Fibroblast of the aortic adventitia (primary cell): ENCODE measurements around the gene PLEKHF1. TPM values are rescaled to one million over a fixed set of nuclear protein-coding genes. Genes with fewer than 3 reads are reported as not detected.
A peak's percentile ranks its signal among the peaks of the same experiment; 100 is the strongest.

Source experiments
- DNase-seq: peaks from one replicate; pipeline ENCODE4 v3.0.0-alpha.2; 2010; ENCODE audit warnings: low read depth
- H3K4me3 ChIP-seq: 2 replicates; pipeline ENCODE4 v1.5.1; 2011; ENCODE audit warnings: low read depth, mild to moderate bottlenecking, control low read depth, low read length, moderate library complexity
- total RNA-seq: library from RNA; depleted of rRNA; stranded (reverse); fragments of >200 nt; gene quantifications from 2 replicates; pipeline ENCODE4 v1.2.3, GENCODE V29; 2012; ENCODE audit warnings: low replicate concordance
- TF ChIP-seq, protein P1 (sequence below): IDR thresholded peaks from 2 replicates; pipeline ENCODE4 v1.5.1; 2011; ENCODE audit warnings: mild to moderate bottlenecking, low read length, control low read depth, inconsistent platforms; ENCODE audit not compliant: insufficient read depth

The PLEKHF1 gene, protein sequence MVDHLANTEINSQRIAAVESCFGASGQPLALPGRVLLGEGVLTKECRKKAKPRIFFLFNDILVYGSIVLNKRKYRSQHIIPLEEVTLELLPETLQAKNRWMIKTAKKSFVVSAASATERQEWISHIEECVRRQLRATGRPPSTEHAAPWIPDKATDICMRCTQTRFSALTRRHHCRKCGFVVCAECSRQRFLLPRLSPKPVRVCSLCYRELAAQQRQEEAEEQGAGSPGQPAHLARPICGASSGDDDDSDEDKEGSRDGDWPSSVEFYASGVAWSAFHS
- 29.4 and 49.8 TPM in 2 replicates for total RNA-seq

DNA sequence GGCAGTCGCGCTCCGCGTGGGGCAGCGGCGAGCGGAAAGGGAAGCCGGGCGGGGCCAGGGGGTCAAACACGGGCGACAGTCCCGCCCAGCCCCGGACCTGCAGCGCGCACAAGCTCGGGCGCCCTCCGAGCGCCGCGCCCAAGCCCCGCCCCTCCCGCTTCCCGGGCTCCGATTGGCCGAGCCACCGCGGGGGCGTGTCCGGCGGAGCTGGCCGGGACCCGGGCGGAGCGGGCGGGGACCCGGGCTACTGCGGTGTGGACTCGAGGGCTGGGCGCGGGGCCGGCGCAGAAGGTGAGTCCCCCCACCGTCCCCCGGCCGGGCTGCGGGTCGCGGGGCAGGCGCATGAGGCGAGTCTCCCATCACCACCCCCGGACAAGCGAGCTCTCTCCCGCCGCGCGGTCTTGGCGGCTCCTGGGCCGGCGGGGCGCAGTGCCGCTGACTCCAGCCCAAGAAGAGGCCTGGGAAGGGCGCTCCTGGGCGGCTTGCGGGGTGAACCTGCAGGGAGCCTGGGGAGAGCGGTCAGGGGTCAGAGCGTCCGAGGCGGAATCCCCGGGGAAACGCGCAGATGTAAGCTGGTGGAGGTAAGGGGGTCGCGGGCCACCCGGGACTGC is at the start of gene PLEKHF1:
PLEKHF1 (plus strand) TSS at position 247 of the 611 bp plus-strand sequence. CDS start 8,379 bp downstream, outside the sequence.
- H3K4me3 ChIP-seq: peak within 1 kb of the TSS; percentile 92
- TF ChIP-seq, protein P1, sequence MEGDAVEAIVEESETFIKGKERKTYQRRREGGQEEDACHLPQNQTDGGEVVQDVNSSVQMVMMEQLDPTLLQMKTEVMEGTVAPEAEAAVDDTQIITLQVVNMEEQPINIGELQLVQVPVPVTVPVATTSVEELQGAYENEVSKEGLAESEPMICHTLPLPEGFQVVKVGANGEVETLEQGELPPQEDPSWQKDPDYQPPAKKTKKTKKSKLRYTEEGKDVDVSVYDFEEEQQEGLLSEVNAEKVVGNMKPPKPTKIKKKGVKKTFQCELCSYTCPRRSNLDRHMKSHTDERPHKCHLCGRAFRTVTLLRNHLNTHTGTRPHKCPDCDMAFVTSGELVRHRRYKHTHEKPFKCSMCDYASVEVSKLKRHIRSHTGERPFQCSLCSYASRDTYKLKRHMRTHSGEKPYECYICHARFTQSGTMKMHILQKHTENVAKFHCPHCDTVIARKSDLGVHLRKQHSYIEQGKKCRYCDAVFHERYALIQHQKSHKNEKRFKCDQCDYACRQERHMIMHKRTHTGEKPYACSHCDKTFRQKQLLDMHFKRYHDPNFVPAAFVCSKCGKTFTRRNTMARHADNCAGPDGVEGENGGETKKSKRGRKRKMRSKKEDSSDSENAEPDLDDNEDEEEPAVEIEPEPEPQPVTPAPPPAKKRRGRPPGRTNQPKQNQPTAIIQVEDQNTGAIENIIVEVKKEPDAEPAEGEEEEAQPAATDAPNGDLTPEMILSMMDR: no peak
- peak; percentile 67 for DNase-seq

DNA sequence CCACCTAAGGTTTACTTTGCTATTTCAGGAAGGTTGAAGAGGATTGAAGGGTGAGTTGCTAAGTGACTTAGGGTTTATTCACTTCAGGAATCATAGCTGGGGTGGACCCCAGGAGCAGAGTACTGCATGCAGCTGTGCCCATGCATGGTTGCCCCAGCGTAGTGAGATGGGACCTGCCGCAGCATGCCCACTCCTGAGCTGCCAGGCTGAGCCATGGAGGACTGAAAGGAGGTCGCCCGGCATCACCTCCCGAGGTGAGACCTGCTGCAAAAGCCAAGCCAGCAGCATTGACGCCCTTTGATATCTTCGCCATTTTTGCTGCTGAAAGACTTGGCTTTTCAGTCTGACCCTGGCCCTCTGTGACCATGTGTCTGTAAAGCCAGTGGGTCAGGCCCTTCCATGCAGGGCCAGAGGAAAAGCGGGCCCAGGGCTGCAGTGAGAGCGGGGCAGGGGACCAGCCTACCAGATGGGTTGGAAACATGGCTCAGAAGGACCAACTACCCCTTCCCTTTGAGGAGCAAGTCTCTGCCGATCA is 49.3 kb upstream of the PLEKHF1 start:
- no peak for DNase-seq
- TF ChIP-seq, protein P1: no peak
- no peak overlapping the region for H3K4me3 ChIP-seq

DNA sequence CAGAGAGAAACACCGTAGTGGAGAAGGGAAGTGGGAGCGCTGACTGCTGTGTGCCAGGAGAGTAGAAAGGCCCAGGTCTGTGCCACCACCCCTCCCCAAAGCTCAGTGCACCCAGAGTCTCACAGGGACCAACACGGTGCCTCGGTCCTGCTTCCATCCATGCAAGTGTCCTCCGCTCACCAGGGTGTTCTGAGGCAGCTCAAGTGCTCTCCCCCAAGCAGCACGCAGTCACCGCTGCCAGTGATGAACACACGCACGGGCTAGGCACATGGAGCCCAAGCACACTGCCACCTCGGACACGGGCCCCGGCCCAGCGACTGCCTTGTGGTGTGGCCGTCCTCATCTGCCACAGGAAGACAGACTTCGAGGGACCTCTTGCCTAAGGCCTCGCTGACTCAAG is 48.7 kb upstream of the PLEKHF1 start:
- TF ChIP-seq, protein P1: no peak
- DNase-seq: no peak
- H3K4me3 ChIP-seq: no peak overlapping the region

DNA sequence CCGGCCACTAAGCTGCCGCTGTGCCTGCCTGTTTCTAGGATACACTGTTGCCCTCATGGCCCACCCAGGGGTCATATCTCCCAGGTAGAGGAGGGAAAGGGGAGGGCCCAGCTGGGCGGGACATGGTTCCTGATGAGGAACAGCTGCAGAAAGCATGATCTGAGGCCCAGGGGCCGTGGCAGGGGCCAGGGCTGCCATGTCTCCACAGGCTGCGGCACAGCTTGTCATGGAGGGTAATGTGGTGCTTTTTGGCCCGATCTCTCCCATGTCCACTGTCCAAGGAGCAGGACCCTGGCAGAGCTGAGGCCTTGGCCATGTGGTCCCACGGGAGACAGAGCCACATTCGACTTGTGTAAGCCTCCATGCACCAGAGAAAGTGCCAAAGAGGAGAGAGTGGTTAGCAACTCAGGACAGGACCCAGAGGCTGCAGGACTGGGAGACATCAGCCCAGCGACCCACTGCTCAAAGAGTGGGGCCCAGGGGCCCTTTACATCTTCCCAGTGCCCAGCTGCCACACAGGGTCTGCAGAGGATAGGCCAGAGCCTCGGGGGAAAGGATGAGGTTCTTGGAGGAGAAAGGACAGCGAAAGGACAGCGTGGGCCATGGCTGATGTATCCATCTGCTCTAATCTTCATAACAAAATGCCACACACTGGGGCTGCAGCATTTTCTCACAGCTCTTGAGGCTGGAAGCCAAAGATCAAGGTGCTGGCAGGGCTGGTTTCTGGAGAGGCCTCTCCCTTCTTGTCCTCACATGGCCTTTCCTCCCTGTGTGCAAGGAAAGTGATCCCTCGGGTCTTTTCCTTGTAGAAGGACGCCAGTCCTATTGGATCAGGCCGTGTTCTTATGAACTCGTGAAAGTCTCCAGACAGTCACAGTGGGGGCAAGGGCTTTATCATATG is 47.6 kb upstream of the PLEKHF1 start:
- TF ChIP-seq, protein P1: no peak
- no peak for DNase-seq
- H3K4me3 ChIP-seq: no peak overlapping the region

DNA sequence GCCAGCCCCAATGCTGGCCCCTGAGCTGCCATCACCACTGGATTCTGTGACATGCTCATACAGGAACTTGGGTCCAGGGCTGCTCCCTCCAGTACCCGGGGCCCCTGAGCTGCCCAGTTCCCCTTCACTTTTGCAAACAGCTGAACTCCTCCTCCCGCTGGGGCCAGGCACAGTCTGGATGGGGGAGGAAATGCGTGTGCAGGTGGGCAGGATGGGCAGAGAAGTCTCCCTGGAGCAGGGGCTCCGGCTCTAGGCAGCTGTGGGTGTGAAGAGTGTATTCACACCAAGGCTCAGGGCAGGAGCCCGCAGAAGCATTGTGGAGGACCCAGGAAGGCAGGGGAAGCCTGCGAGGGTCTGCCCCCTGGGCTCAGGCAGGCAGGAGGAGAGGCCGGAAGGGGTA is 46.8 kb upstream of the PLEKHF1 start:
- no peak for DNase-seq
- H3K4me3 ChIP-seq: no peak overlapping the region
- TF ChIP-seq, protein P1: no peak

DNA sequence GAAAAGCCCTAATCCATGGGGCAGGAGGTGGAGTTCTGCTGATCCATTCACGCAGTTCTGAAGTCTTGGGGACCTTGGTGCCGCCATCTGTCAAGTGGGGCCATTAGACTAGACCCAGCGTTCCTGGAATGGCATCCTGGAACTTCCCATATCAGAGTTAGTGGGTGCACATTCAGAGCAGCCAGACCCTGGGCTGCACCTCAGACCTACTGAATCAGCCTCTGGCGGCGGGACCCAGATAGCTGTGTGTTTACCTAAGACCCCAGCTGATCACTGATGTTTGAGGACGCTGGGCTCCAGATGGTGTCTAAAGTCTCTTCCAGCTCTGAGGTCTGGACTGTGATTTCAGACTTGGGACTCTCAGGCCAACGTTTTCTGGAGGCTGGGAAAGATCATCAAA is 46.4 kb upstream of the PLEKHF1 start:
- no peak overlapping the region for H3K4me3 ChIP-seq
- TF ChIP-seq, protein P1: no peak
- no peak for DNase-seq
